Measurements from ENCODE around the gene CCDC88B.
"Not testable (repeated sequence)": the region's sequence is repeated elsewhere in the genome, so short reads cannot be mapped to it uniquely, and the experiment has no call there.

Gene CCDC88B

DNA sequence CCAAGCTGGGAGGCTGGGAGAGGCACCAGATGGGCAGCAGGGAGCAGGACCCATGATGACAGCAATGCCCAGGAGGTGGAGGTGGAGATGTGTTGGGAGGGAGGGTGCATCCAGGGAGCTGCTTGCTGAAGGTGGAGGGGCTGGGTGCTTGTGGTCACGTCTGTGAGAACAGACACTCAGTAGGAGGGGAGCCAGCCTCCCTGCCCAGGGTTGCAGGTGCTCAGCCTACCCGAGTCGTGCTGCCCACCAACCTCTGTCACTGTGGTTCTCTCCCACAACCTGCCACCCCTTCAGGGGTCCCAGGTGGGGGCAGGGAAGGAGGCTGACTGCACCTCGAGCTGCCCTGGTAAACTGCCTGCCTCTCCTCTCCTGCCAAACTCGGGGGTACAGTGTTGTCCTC lies 16.6 kb upstream of the CCDC88B start:
- DNase-seq (ENCODE audit: low spot score) = no peak

- DNase-seq (ENCODE audit: low spot score) = not testable (repeated sequence)
Observed at GRCh38 chr11:64323984-64324383, 16.0 kb upstream of the CCDC88B start.

DNA sequence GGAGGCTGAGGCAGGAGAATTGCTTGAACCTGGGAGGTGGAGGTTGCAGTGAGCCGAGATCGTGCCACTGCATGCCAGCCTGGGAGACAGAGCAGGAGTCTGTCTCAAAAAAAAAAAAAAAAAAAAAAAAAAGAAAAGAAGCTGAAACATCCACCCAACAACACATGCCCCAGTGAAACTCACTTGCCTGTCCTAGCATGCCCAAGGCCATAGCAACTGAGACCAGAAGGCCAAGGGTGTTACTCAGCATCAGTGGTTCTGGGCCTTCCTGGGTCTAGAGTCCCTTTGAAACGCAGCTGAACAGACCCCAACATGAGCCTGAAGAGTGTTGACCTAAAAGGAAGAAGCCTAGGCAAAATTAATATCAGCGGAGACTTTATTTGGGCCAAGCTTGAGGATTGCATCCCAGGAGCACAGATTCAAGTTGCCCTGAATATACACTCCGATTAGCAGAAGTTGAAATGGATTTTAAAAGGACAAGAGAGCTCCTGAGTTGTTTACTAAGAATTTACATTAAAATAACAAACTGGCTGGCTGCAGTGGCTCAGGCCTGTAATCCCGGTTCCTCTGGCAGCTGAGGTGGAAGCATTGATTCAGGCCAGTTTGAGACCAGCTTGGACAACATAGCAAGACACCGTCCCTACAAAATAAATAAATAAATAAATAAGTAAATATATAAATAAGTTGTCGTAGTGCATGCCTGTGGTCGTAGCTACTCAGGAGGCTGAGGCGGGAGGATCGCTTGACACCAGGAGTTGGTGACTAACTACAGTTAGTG lies 15.1 kb upstream of the CCDC88B start:
- DNase-seq (ENCODE audit: low spot score) = no peak

DNA sequence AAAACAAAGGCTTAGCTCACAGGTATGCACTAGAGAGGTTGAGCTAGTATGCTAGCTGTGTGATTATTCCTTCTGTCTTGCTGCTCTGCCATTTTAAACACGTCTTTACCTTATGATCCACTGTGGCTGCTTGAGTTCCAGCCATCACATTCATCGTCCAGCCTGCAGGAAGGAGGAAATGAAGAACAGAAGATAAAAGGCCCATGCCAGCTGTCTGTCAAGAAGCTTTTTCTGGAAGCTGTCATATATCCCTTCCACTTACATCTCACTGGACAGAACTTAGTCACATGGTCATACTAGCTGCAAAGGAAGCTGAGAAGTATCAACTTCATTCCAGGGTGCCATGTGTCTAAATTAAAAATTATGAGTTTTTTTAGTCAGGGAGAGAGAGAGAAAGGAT lies 12.6 kb upstream of the CCDC88B start:
- no peak for DNase-seq (ENCODE audit: low spot score)

- DNase-seq (ENCODE audit: low spot score) = no peak
Observed at GRCh38 chr11:64327993-64328392, 12.0 kb upstream of the CCDC88B start.

DNA sequence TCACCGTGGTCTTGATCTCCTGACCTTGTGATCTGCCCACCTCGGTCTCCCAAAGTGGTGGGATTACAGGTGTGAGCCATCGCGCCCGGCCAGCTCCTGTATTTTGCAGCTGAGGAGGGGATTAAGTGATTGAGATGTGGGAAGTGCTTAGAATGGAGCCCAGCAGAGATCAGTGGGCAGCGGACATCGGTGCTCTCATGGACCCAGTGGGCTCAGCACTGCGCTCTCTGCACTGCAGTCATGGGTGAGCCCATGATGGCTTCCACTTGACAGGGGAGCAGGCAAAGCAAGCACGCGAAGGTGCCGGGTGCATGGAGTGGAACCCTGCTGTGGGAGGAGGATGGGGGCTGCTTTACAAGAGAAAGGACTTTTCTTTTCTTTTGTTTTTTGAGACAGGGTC lies 9.1 kb upstream of the CCDC88B start:
- DNase-seq (ENCODE audit: low spot score) = no peak

- peak; percentile 95 for DNase-seq (ENCODE audit: low spot score)
Observed at GRCh38 chr11:64331569-64332371, 8.2 kb upstream of the CCDC88B start.

DNA sequence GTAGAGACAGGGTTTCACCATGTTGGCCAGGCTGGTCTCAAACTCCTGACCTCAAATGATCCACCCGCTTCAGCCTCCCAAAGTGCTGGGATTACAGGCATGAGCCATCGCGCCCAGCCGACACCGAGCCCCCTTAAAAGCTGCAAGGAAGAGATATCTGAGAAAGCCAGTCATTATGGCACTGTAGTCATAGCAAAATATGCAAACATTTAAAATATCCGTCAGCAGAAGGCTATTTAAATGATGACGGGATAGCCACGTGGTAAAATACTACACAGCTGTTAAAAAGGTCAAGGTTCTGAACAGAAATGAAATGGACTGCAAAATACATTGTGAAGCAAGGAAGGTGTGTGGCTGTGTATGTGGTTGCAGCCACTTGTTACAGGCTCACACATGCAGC lies 6.4 kb upstream of the CCDC88B start:
- DNase-seq (ENCODE audit: low spot score) = no peak

GRCh38 chr11:64334764-64335735 lies 5.0 kb upstream of the CCDC88B start:
- peak; percentile 98 for DNase-seq (ENCODE audit: low spot score)

DNA sequence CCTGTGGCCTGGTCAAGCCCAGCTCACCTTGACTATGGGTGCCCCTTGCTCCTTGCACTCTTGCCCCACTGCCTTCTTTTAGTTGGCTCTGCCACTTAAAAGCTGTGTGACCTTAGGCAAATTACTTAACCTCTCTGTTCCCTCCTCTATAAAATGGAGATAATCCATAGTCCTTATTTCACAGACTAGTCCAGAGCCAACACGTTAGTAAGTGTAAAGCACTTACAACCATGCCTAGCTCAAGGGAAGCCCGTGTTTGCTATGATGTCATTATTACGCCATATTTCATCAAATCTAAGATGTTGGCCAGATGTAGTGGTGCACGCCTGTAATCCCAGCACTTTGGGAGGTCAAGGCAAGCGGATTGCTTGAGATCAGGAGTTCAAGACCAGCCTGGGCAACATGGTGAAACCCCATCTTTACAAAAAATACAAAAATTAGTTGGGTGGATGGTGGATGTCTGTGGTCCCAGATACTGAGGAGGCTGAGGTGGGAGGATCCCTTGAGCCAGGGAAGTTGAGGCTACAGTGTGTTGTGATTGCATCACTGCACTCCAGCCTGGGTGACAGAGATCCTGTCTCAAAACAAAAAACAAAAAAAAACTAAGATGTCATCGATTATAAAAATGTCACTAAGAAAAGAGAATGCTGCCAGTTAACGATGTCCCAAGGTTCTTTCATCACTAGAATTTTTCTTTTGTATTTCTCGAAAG lies 2.3 kb upstream of the CCDC88B start:
- DNase-seq (ENCODE audit: low spot score) = no peak

DNA sequence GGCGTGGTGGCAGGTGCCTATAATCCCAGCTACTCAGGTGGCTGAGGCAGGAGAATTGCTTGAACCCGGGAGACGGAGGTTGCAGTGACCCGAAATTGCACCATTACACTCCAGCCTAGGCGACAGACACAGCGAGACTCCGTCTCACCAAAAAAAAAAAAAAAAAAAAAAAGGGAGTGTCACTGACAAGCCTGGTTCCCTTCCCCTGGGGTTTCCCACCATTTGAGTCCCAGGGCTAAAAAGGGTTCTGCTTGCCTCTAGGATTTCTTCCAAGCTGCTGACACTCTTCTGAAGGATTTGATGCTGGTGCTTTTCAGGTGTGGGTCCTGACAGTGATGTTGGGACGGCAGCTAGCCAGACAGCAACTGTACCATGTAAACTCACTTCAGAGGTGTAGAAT lies 1.3 kb upstream of the CCDC88B start:
- no peak for DNase-seq (ENCODE audit: low spot score)

DNA sequence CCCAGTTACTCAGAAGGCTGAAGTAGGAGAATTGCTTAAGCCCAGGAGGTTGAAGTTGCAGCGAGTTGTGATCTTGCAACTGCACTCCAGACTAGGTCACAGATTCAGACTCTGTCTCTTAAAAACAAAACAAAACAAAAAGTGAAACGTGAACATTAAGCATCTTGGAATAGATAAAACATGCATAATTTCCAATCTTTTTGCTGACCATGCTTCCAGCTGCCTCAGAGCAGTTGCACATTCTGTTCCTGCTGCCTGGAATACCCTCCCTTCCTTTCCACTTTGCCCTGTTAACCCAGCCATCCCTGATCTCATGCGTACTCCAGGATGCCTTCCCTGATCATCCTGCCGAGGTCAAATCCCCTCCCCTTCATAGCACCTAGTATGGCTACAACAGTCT lies 718 bp upstream of the CCDC88B start:
- no peak for DNase-seq (ENCODE audit: low spot score)

- no peak for DNase-seq (ENCODE audit: low spot score)
Observed at GRCh38 chr11:64340671-64341335, 799 bp downstream of the CCDC88B start.

- DNase-seq (ENCODE audit: low spot score) = no peak
Observed at GRCh38 chr11:64341429-64341828, 1.4 kb downstream of the CCDC88B start.

DNA sequence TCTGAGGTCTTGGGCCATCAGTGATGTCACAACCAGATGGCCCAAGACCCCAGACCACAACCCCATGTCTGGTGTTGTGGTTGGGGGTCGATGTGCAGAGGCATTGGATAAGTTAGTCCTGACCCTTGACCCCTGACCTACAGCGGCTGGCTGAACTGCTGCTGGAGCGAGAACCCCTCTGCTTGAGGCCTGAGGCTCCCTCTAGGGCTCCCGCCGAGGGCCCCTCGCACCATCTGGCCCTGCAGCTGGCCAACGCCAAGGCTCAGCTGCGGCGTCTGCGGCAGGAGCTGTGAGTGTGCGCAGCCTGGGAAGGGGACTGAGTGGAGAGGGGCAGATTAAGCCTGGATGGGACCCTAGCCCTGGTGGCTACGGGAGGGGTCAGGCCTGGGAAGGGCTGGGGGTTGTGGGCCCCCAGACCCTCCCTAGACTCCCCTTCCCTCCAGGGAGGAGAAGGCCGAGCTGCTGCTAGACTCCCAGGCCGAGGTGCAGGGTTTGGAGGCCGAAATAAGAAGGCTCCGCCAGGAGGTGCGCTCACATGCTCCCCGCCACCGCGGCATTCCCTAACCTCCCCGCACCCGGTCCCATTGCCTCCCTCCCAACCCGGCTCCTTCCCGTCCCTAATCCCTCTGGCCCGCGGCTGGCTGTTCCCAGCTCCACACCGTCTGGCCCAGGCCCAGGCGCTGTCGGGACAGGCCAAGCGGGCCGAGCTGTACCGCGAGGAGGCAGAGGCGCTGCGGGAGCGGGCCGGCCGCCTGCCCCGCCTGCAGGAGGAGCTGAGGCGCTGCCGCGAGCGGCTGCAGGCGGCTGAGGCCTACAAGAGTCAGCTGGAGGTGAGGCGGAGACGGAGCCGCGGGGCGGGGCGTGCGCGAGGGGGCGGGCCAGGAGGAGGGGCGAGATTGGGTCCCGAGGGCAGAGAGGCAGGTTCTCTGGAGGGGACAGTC lies 2.1 kb downstream of the CCDC88B start:
- DNase-seq (ENCODE audit: low spot score) = peak; percentile 93

DNA sequence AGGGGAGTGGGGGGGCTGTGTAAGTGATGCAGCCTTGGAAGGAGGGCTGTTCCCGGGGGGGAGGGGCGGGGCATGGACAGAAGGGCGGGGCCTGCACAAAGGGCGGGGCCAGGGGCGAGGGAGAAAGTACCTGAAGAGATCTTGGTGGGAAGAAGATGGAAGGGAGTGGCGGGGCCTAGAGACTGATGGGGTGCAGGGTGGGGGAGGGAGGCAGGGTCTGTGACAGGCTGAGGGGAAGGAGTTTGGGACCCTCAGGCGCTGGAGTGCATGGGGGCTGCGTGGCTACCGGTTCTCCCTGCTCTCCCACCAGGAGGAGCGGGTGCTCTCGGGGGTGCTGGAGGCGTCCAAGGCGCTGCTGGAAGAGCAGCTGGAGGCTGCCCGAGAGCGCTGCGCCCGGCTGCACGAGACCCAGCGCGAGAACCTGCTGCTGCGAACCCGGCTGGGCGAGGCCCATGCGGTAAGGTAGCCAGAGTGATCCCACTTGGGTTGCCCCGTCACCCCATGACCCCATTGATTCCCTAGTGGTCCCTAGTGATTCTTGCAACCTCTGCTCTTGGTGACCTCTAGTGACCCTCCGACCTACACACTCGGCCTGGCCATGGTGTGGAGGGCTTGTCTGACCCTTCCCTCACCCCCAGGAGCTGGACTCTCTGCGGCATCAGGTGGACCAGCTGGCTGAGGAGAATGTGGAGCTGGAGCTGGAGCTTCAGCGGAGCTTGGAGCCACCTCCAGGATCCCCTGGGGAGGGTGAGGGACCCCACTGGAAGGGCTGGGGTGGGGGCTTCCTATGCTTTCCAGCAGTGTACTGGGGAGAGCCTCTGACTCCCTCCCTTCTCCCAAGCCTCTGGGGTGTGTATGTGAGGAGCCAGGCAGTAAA lies 3.1 kb downstream of the CCDC88B start:
- no peak for DNase-seq (ENCODE audit: low spot score)

- no peak for DNase-seq (ENCODE audit: low spot score)
Observed at GRCh38 chr11:64343767-64344559, 4.0 kb downstream of the CCDC88B start.

GRCh38 chr11:64344787-64345186 lies 4.8 kb downstream of the CCDC88B start:
- DNase-seq (ENCODE audit: low spot score) = no peak
